ENCODE measurements around the gene KBTBD12. TPM values are rescaled to one million over a fixed set of nuclear protein-coding genes. Genes with fewer than 3 reads are reported as not detected.

Gene KBTBD12
- total and polyA plus RNA-seq, 10 of the 15 experiments (the other 5 are each of a cell fraction or from before 2014, with no cell fraction given): 0.01 to 0.11 TPM; not detected in 8

- TF ChIP-seq CEBPZ (IDR thresholded peaks at IDR 0.05; ENCODE audit: low read depth, low read length): no peak
- no peak for TF ChIP-seq PBX3 (IDR thresholded peaks at IDR 0.05; ENCODE audit: insufficient replicate concordance, low read depth, low read length)
- TF ChIP-seq E2F8 (IDR thresholded peaks at IDR 0.05; ENCODE audit: low read depth, partially characterized antibody): no peak
- no peak for TF ChIP-seq STAT1 (conservative IDR thresholded peaks at IDR 0.05)
- TF ChIP-seq JUNB (IDR thresholded peaks at IDR 0.05): no peak
- TF ChIP-seq ZBTB33 (IDR thresholded peaks at IDR 0.05): no peak
- no peak for TF ChIP-seq IKZF1 (conservative IDR thresholded peaks at IDR 0.05)
Measured at GRCh38 chr3:127967316-127967715, 52.3 kb downstream of the KBTBD12 start (continued).

Measured in GM12878 (cell line).